Epidermal melanocyte (primary cell): Measurements from ENCODE around the gene THAP6.

Source experiments
- DNase-seq: peaks from one replicate; pipeline ENCODE4 v3.0.0; 2011; ENCODE audit warnings: low spot score; ENCODE audit not compliant: insufficient read length

Gene THAP6

DNA sequence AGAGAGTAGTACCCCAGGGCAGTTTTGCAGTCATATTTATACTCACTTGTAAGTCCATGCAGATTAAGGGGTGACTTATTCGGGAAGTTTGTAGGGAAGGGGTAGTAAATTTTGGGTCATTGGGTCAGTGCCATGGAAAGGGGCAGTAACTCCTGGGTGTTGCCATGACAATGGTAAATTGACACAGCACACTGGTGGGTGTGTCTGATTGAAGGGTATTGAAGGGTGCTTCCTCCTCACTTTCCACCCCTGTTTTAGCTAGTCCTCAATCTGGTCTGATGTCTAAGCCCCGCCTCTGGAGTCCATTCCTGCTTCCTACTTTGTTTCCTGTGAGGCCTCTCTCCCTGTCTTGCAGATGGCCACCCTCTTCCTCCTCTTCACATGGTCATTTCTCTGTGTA, 53.5 kb downstream of the THAP6 start:
- DNase-seq: no peak
